Raji (cell line): ENCODE data around the gene DUSP16.

ENCODE experiments used
- POLR2A ChIP-seq: IDR thresholded peaks from 2 replicates; pipeline ENCODE4 v1.6.1; 2011; ENCODE audit warnings: low read depth, low read length, control low read depth; ENCODE audit not compliant: insufficient read depth

The DUSP16 gene

DNA sequence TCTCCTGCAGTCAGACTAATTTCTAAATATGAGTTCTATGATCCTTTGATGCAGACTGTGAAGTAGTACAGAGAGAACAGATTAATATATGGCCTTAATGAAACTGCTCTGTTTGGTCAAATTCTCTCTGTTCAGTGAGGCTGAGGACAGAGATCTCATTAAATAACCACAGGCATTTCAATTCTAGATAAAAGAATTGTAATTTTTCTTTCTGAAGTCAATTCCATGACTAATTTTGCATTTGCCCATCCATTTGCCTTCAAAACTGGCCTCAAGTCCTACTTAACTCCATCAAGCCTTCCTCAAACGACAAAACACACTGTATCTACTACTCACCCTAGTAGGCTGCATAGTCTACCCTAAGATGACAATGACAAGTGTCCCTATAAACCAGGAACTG, 67.1 kb downstream of the DUSP16 start:
- no peak for TF ChIP-seq POLR2A

DNA sequence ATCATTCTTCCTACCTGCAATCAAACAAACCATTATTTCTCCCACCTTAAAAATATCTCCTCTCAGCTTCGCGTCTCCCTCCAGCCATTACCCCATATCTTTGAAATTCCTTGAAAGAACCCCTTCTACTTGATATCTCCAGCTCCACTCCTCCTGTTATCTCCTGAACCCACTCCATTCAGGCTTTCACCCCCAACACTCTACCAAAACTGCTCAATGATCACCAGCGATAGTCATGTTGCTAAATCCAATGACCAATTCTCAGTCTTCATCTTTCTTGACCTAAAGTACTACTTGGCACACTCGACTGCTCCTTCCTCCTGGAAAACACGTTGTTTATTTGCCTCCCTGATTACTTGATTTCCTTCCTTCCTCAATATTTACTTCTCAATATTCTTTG, 70.1 kb downstream of the DUSP16 start:
- TF ChIP-seq POLR2A, result no peak

DNA sequence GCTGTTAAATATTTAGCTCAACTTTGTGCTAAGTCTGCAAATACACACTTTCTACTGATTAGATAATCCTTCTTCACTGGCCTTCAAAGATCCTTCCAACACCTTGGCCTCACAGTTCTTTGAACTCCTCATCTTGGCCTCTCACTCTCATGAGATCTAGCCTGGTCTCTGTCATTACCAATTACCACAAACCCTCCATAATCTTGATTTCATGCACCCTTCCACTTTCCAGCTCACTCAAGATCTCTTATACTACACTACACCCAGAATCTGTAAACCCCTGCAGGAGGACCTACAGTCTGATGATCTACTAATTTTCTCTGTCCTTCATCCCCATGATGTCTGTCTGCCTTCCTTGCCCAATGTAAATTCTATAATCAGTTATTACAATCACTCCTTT, 71.1 kb downstream of the DUSP16 start:
- no peak for TF ChIP-seq POLR2A

DNA sequence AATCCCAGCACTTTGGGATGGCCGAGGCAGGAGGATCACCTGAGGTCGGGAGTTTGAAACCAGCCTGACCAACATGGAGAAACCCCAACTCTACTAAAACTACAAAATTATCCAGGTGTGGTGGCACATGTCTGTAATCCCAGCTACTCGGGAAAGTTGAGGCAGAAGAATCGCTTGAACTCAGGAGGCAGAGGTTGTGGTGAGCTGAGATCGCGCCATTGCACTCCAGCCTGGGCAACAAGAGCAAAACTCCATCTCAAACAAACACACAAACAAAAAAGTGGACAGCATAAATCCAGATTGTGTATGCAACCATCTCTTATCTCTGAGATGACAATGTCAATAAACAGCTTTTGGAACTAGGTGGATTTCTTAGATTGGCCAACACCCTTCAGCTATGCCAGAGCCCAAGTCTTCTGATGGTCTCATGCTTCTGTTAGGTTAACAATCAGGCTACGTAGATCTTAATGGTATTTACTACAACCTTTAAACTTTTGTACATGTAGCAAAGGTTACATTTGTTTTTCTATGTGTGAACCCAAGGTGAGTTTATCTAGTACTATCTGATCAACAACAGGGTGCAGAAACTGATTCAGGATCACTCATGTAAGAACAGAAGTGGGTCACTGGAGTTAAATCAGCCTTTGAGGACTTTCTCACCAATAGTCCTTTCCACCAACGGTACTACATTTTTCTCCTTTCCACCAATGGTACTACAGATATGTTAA, 73.7 kb downstream of the DUSP16 start:
- no peak for TF ChIP-seq POLR2A

DNA sequence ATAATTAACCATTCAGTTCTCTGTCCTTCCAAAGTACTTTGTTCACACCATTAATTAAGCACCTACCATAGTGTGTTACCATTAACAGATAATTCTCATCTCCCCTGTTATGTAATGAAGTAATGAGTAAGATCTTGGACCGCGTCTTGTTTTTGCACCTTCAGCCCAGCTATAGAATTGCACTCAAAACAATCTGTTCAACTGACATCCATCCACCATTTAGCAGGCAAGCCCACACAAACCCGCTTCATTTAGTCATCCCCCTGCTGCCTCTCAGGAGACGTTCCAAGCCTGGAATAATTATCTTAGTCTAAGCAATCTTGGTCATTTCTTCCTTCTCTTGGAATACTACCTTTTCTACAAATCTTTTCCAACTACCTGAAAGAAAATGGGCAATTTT, 74.4 kb downstream of the DUSP16 start:
- TF ChIP-seq POLR2A, result no peak

DNA sequence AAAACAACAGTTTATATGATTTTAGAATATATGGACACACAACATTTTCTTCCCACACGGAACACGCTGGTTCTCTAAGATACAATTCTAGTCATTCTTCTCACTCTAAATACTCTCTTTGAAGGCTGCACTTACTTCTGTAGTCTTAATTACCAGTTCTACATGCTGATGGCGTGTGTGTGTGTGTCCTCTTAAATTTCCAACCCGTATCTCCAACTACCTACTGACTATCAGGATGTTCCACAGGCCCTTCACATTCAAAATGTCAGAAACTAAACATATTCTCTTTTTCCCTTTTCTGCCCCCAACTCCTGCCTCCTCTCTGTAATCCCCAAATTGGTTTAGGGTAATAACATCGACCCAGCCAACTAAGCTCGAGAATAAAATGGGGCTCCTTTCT, 75.2 kb downstream of the DUSP16 start:
- no peak for TF ChIP-seq POLR2A

DNA sequence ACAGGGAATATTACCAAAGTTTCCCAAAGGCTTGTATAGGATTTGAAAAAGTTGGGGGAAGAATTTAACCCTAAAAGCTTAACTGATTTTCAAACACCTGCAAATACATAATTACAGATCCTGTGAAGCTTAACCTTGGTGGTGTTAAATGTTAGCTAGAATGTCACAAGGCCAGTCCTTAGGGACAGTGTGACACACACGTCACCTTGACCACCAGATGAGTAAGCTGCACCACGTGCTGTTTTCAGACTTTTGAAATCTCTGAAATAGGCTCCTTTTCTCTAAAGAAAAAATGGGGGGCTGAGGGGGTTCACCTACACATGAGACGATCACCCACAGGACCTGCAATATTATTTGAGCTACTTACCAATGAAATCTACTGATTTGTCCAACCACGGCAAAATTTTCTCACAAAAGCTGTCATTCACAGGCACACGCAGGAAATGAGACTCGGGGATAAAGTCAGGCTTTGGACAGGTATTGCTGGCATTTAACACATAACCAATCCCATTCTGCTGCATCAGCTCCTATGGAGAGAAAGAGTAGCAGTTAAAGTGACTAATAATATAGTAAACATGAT, 75.9 kb downstream of the DUSP16 start:
- no peak for TF ChIP-seq POLR2A

DNA sequence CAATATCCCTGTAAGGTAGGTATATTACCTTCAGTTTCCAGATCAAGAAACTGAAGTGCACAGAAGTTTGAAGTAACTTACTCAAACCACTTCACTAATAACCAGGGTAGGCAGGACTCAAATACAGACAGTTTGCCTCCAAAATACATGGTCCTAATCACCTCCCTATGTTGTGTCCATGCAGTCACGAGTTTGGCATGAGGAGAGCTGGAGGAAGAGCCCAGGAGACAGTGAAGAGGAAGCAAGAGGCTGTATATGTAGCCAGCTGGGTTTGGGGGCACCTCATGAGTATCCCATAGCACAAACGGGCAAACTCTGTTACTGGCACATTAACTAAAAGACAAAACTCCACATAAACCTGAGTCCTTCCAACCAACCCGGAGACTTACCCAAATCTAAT, 79.2 kb downstream of the DUSP16 start:
- TF ChIP-seq POLR2A, result no peak

DNA sequence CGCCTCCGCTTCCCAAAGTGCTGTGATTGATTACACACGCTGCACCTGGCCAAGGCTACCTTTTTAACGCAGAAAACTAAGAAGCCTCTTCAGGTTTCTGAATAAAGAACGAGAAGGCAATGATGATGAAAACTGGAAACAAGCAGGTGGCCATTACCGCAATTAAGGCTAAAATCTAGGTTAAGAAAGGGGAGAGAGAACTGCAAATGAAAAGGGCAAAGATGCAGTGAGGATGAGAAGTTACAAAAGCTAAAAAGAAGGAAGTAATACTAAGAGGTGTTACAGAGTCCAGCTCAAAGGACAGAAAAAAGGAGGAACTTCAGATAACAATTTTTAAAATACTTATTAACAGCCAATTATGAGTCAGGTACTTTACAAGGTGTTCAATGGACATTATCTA, 79.7 kb downstream of the DUSP16 start:
- TF ChIP-seq POLR2A, result no peak

DNA sequence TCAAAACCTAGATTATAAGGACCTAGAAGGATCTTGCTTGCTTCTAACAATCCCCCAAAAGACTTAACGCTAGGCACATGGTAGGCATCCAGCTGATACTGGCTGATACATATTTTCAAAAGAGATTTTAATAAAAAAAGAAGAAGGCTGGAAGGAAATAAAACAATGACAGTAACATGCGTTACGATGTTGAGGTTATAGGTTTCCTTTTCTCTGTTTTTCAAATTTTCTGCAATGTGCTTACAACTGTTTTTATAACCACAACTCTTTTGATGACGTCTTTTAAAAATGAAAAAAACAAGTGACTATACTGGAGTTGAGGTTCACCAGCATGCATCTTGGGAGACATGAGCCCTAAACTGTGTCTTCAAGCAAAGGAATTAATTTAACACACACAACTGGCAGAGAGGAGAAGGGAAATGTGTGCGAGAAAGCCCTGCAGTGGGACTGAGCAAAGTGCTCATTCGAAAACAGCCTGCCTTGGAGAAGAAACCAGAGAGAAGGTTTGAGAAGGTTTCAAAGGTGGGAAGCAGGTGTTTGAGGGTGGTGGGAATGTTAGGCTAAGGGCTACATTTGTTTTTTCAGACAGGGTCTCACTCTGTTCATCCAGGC, 80.4 kb downstream of the DUSP16 start:
- TF ChIP-seq POLR2A, result no peak

DNA sequence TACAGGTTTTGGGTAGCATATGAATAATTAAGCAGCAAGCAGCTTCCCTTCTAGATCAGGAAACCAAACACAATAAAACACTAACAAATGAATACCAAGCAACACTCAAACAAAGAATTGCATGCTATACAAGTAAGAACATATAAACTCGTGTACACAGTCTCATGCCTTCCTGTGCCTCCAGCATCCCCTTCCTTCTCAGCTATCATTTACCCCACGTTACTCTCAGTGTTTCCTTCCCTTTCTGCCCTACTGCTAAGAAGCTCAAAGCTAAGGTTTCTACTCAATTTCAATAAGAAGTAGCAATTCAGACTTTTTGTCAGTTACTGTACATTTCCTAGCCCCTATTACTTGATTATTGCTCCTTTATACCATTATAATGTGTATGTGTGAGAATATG, 81.0 kb downstream of the DUSP16 start:
- no peak for TF ChIP-seq POLR2A

DNA sequence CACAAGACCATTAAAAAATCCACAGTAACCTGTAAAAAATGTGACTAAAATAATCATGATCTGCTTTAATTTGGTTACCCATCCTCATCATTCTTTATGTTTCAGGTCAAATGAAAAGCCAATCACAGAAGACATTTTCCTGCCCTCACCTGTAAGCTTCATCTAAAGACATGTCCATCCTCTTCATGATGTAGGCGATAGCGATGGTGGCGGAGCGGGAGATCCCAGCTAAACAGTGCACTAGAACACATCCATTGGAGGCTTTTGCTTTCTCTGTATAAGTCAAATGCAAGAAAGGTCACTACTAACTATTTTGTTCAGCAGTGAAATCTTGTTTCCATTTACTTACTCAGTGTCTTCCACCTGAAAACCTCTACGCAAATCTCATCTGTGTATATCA, 82.6 kb downstream of the DUSP16 start:
- TF ChIP-seq POLR2A, result no peak

DNA sequence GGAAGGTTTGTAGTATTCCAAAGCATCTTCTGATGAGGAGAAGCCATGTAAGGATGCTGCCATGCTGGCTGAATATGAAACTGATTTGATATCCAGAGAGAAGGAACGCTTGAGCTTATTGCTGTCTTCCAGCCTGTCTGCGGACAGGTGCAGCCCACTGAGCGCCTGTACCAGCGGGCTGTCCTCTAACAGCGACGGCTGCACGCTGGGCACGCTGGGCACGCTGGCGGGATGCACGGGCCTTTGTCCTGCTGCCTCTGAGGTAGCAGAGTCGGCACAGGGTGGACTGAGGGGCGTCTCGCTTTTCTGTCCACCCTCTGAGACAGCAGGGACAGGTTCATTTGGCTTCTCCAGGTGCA, 85.2 kb downstream of the DUSP16 start:
- TF ChIP-seq POLR2A, result no peak

DNA sequence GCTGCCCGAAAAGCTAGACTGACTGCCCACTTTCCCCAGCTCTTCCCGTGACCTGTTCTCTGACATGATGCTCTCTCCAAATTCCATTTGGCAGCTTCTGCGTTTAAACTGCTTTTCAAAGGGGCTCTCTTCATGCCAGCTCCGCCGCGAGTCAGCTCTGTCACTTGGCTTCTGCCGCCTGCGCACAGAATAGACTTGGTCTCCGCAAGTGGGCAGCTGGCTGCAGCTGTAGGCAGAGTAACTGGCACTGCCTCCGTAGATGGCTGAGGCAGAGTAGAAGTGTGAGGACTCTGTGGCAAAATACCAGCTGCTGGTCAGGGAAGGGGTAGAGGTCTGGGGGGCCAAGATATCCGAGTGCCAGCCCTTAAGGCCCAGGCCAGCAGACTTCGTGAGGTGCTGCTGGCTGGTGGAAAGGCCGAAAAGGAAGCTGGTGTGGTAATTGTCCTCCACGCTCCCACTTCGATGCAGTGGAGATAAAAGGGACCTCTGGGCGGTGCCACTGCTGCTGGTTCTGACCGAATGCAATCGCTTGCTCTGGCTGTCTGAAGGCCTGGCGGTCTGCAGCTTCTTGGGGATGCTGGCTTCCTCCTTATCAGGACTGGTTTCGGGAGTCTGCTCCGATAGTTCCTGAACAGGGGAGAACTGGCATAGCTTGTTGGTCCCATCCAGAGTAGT, 85.7 kb downstream of the DUSP16 start:
- TF ChIP-seq POLR2A, result no peak

DNA sequence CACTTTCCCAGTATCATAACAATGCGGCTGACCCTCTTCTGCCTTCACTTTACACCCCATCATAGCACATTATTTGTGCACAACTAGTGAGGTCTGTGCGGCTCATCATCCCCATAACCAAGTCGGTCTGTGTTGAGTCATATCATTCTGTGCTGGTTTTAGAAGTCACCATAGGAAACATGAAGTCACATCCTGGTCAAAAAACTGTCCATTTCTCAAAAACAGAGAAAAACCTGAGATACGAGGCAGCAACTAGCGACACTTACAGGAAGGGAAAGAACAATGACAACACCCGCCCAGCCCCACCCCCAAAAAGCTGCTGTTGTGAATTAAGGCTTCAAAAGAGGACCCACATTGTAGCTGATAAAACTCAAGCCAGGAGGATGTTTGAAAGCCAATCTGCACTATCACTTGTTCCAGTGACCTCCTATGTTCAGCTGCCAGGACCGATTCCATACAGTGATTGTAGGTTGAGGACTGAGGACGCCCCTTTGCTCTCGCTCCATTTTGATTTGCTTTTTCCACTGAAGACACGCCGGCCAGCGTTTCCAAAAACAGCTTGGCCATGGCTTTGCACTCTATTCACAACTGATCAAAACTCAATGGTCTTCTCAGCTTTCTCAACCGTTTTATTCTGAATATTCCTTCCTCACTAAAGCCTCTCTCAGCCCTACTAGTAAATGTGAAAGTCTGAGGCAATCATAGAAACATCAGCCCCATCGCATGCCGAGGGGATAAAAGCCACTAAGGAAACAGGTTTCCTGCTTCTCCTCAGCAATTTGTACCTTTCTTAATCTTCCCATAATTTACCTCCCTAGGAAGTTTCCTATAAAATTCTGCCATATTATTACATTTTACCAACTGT, 87.5 kb downstream of the DUSP16 start:
- no peak for TF ChIP-seq POLR2A
